HepG2 (cell line): ENCODE measurements around the gene KIF22. TPM values are rescaled to one million over a fixed set of nuclear protein-coding genes. Genes with fewer than 3 reads are reported as not detected.
A peak's percentile ranks its signal among the peaks of the same experiment; 100 is the strongest.

Experiments
- FOSL2 ChIP-seq: sonication (generic); formaldehyde crosslinking; IDR thresholded peaks from 2 replicates; pipeline ENCODE4 v1.4.0; 2020; ENCODE audit warnings: missing genetic modification reagents
- HNF1A ChIP-seq, 2 experiments: sonication (generic) in 1 of 2; formaldehyde crosslinking in 1 of 2; IDR thresholded peaks; 2 replicates each; pipeline versions ENCODE4 v1.4.0 to v1.6.1; 2016 to 2020; ENCODE audit warnings: borderline replicate concordance in 1 of 2, low read depth in 1 of 2, mild to moderate bottlenecking in 1 of 2, missing genetic modification reagents in 1 of 2
- KLF12 ChIP-seq: sonication (generic); formaldehyde crosslinking; IDR thresholded peaks from 2 replicates; pipeline ENCODE4 v1.4.0; 2020; ENCODE audit warnings: missing genetic modification reagents, borderline replicate concordance
- MIER2 ChIP-seq: IDR thresholded peaks from 2 replicates; pipeline ENCODE4 v1.6.1; 2016; ENCODE audit warnings: missing biosample characterization, missing genetic modification reagents
- MTF1 ChIP-seq: sonication (generic); formaldehyde crosslinking; IDR thresholded peaks from 2 replicates; pipeline ENCODE4 v1.5.0; 2020; ENCODE audit warnings: missing genetic modification reagents
- NCOA2 ChIP-seq: sonication (generic); formaldehyde crosslinking; IDR thresholded peaks from 2 replicates; pipeline ENCODE4 v1.8.0; 2022; ENCODE audit warnings: inconsistent platforms
- RFXAP ChIP-seq: sonication (generic); formaldehyde crosslinking; IDR thresholded peaks from 2 replicates; pipeline ENCODE4 v1.4.0; 2020; ENCODE audit warnings: missing genetic modification reagents, borderline replicate concordance
- RXRA ChIP-seq: sonication (generic); formaldehyde crosslinking; IDR thresholded peaks from 2 replicates; pipeline ENCODE4 v1.5.1; 2020; ENCODE audit warnings: missing genetic modification reagents
- SAP130 ChIP-seq: IDR thresholded peaks from 2 replicates; pipeline ENCODE4 v1.6.1; 2016; ENCODE audit warnings: low read depth
- SP2 ChIP-seq: sonication (generic); formaldehyde crosslinking; IDR thresholded peaks from 2 replicates; pipeline ENCODE4 v1.5.1; 2020; ENCODE audit warnings: mild to moderate bottlenecking, missing genetic modification reagents
- TBX2 ChIP-seq: sonication (generic); formaldehyde crosslinking; IDR thresholded peaks from 2 replicates; pipeline ENCODE4 v1.5.0; 2020; ENCODE audit warnings: missing genetic modification reagents, mild to moderate bottlenecking, borderline replicate concordance
- TP53 ChIP-seq: sonication (generic); formaldehyde crosslinking; conservative IDR thresholded peaks from 2 replicates; pipeline ENCODE4 v1.4.0; 2020; ENCODE audit warnings: missing genetic modification reagents
- YEATS4 ChIP-seq: sonication (generic); formaldehyde crosslinking; IDR thresholded peaks from 2 replicates; pipeline ENCODE4 v1.4.0; 2020; ENCODE audit warnings: missing genetic modification reagents, borderline replicate concordance
- ZFP37 ChIP-seq: sonication (generic); formaldehyde crosslinking; IDR thresholded peaks from 2 replicates; pipeline ENCODE4 v1.4.0; 2020; ENCODE audit warnings: missing genetic modification reagents, borderline replicate concordance
- ZFY ChIP-seq: sonication (generic); formaldehyde crosslinking; IDR thresholded peaks from 2 replicates; pipeline ENCODE4 v1.4.0; 2020; ENCODE audit warnings: missing genetic modification reagents
- ZNF263 ChIP-seq: sonication (generic); formaldehyde crosslinking; IDR thresholded peaks from 2 replicates; pipeline ENCODE4 v1.4.0; 2020; ENCODE audit warnings: missing genetic modification reagents
- ZNF367 ChIP-seq: sonication (generic); formaldehyde crosslinking; IDR thresholded peaks from 2 replicates; pipeline ENCODE4 v1.4.0; 2020; ENCODE audit warnings: missing genetic modification reagents, borderline replicate concordance
- ZNF549 ChIP-seq: sonication (generic); formaldehyde crosslinking; IDR thresholded peaks from 2 replicates; pipeline ENCODE4 v1.5.0; 2020; ENCODE audit warnings: missing genetic modification reagents
- ZNF747 ChIP-seq: sonication (generic); formaldehyde crosslinking; IDR thresholded peaks from 2 replicates; pipeline ENCODE4 v1.8.1; 2023; ENCODE audit warnings: missing genetic modification reagents, mild to moderate bottlenecking, borderline replicate concordance
- ZSCAN12 ChIP-seq: sonication (generic); formaldehyde crosslinking; IDR thresholded peaks from 2 replicates; pipeline ENCODE4 v1.9.0; 2021; ENCODE audit warnings: mild to moderate bottlenecking, missing genetic modification reagents
- polyA plus RNA-seq, 8 experiments: library from polyadenylated mRNA; depleted of rRNA in 3 of 8; stranded (reverse) in 7 of 8; unstranded in 1 of 8; fragments of >200 nt; fragmentation: Illumina TruSeq in 4 of 8; extraction: Trizol in 4 of 8; gene quantifications; 2 replicates each; pipeline versions ENCODE4 v1.2.1 to v1.2.3, GENCODE V29; 2011 to 2016; ENCODE audit warnings: low read depth in 4 of 8, missing spikeins in 1 of 8, mixed read lengths in 1 of 8; ENCODE audit not compliant: insufficient read depth in 1 of 8
- total RNA-seq, 5 experiments: library from RNA; depleted of rRNA; stranded (reverse); fragments of >200 nt; fragmentation: Illumina TruSeq; extraction: Trizol; gene quantifications; 2 replicates each; pipeline ENCODE4 v1.2.3, GENCODE V29; 2016; ENCODE audit warnings: low read depth in 1 of 5
- TF ChIP-seq, protein P1 (sequence below): sonication (generic); formaldehyde crosslinking; conservative IDR thresholded peaks from 2 replicates; pipeline ENCODE4 v1.4.0; 2020; ENCODE audit warnings: mild to moderate bottlenecking, missing genetic modification reagents, moderate library complexity
- TF ChIP-seq, protein P2 (sequence below): sonication (generic); formaldehyde crosslinking; IDR thresholded peaks from 2 replicates; pipeline ENCODE4 v1.4.0; 2020; ENCODE audit warnings: mild to moderate bottlenecking, missing genetic modification reagents

The KIF22 gene
- total and polyA plus RNA-seq, 2 of the 13 experiments (the other 11 are each of a cell fraction or from before 2014, with no cell fraction given) = 95.8 to 118 TPM

DNA sequence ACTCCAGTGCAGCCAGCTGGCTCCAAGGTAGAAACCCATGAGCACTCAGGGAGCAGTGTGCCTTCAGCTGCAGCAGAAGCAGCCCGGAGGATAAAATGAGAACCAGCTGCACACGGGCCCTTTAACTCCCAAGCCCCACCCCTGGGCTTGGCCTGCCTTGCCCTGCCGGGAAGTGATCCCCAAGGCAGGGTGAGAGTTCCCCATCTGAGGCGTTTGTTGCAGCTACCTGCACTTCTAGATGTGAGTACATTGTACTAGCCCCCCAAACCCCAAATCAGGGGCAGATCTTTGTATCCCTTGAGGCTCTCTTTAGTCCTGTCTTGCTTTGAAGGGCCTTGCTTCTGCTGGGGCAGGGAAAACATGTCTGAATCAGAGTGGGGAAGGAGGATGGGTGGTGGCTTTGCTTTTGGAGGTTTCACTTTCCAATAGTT is 29.7 kb downstream of the KIF22 start, which contains the start of gene MVP (continued):
- TF ChIP-seq HNF1A (IDR thresholded peaks at IDR 0.05; ENCODE audit: low read depth) (no peak), HNF1A (CRISPR knock-in tag; IDR thresholded peaks at IDR 0.05; ENCODE audit: borderline replicate concordance) (no peak), ZNF263 (CRISPR knock-in tag) (peak; percentile 48; the same call in 1 of the 2 replicates), ZNF549 (CRISPR knock-in tag) (no peak), SAP130 (CRISPR knock-in tag) (peak; percentile 63), NCOA2 (CRISPR knock-in tag) (0 out of 2 replicates have a peak, but pooled peaks have one; percentile 18), YEATS4 (CRISPR knock-in tag) (0 out of 2 replicates have a peak, but pooled peaks have one; percentile 9), ZNF747 (CRISPR knock-in tag) (no peak), MTF1 (CRISPR knock-in tag) (peak; percentile 90; the same call in 1 of the 2 replicates), ZFP37 (CRISPR knock-in tag) (no peak), MIER2 (CRISPR knock-in tag) (0 out of 2 replicates have a peak, but pooled peaks have one; percentile 17), KLF12 (CRISPR knock-in tag) (peak; percentile 25; the same call in 1 of the 2 replicates), RXRA (CRISPR knock-in tag) (peak; percentile 46; the same call in 1 of the 2 replicates), ZNF367 (CRISPR knock-in tag) (peak; percentile 99), ZSCAN12 (CRISPR knock-in tag) (0 out of 2 replicates have a peak, but pooled peaks have one; percentile 47), TBX2 (peak; percentile 12; the same call in 1 of the 2 replicates), TP53 (CRISPR knock-in tag) (peak; percentile 62; the same call in 1 of the 2 replicates), FOSL2 (0 out of 2 replicates have a peak, but pooled peaks have one; percentile 27), ZFY (CRISPR knock-in tag) (no peak), RFXAP (0 out of 2 replicates have a peak, but pooled peaks have one; percentile 14), SP2 (CRISPR knock-in tag) (no peak)
- TF ChIP-seq, protein P1, sequence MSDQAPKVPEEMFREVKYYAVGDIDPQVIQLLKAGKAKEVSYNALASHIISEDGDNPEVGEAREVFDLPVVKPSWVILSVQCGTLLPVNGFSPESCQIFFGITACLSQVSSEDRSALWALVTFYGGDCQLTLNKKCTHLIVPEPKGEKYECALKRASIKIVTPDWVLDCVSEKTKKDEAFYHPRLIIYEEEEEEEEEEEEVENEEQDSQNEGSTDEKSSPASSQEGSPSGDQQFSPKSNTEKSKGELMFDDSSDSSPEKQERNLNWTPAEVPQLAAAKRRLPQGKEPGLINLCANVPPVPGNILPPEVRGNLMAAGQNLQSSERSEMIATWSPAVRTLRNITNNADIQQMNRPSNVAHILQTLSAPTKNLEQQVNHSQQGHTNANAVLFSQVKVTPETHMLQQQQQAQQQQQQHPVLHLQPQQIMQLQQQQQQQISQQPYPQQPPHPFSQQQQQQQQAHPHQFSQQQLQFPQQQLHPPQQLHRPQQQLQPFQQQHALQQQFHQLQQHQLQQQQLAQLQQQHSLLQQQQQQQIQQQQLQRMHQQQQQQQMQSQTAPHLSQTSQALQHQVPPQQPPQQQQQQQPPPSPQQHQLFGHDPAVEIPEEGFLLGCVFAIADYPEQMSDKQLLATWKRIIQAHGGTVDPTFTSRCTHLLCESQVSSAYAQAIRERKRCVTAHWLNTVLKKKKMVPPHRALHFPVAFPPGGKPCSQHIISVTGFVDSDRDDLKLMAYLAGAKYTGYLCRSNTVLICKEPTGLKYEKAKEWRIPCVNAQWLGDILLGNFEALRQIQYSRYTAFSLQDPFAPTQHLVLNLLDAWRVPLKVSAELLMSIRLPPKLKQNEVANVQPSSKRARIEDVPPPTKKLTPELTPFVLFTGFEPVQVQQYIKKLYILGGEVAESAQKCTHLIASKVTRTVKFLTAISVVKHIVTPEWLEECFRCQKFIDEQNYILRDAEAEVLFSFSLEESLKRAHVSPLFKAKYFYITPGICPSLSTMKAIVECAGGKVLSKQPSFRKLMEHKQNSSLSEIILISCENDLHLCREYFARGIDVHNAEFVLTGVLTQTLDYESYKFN = 0 out of 2 replicates have a peak, but pooled peaks have one; percentile 11
- TF ChIP-seq, protein P2, sequence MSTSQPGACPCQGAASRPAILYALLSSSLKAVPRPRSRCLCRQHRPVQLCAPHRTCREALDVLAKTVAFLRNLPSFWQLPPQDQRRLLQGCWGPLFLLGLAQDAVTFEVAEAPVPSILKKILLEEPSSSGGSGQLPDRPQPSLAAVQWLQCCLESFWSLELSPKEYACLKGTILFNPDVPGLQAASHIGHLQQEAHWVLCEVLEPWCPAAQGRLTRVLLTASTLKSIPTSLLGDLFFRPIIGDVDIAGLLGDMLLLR (CRISPR knock-in tag) = 0 out of 2 replicates have a peak, but pooled peaks have one; percentile 37
